CD4-positive, alpha-beta T cell treated with Interleukin-4 for 4 hours (primary cell): Measurements from ENCODE around the gene STK25.
A peak's percentile ranks its signal among the peaks of the same experiment; 100 is the strongest.

Experiments used
- DNase-seq: peaks from one replicate; pipeline ENCODE4 v3.0.0-alpha.2; 2020

STK25 gene

DNA sequence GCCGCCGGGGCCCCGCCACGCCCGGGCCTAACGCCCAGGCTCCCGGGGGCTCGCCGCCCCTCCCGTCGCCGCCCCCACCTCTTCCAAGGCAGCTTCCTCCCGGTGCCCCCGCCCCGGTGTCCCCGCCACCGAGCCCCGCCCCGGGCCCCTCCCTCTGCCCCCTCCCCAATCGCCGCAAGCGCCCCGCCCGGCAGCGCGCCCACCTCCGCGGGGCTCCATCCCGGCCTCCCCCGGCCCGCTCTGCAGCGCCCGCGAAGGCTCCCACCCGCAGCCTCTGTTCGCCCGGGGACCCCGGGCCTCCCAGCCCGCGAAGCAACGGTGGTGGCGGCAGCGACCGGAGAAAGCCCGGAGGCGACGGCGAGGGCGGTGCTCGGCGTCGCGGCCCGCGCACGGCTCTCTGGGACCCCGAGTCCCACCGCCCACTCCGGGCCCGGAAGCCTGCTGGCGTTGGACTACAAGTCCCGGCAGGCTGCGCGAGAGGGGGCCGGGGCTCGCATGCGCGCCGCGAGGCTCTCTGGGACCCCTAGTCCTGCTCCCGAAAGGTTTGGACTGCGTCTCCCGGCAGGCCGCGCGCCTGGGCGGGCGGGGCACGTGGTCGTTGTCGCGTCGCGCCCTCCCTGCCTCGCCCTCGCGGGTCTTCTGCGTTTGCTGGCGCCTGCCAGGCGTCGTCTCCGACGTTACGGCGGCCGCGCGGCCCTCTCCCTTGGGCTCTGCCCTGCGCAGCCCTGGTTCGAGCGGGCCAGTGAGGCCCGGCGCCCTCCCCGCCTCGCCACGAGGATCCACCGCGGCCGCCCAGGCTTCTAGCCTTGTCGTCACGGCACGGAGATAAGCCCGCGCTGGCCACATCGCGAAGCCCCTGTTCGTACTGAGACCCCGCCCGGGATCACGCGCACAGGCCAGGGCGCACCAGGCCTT, at the start of gene STK25:
Gene STK25, minus strand, starts transcription at position 345 of the 915 bp plus-strand sequence. CDS start 549 bp downstream, outside the sequence.
- peak; percentile 98 for DNase-seq

DNA sequence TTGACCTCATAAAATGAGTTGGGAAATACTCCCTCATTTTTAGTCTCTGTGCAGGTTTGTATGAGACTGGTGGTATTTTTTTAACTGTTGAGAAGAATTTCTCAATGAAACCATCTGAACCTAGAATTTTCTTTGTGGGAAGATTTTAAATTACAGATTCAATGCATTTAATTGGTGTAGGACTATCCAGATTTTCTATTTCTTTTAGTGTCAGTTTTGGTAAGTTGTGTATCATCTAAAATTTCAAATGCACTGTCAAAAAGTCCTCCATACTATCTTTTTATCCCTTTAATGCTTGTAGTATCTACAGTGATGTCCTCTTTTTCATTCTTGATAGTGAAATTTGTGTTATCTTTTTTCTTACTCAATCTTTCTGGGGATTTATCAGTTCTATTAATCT, 48.4 kb upstream of the STK25 start:
- no peak for DNase-seq

DNA sequence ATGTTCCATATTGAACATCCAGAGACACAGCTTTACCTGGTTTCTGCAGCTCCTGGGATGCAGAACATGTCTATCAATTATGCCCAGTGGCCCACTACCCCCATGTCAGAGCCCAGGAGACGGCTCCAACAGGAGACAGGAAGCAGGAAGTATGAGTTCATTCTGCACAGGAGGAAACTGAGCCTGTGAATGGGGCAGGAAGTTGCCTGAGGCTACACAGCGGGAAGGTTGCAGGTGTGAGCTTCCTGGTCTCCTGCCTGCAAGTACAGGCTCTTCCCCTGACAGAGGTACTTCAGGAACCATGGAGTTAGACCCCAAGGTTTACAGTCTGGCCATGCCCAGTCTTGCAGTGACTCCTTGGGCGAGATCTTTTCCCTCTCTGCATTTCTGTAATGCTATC, 47.3 kb upstream of the STK25 start:
- no peak for DNase-seq

DNA sequence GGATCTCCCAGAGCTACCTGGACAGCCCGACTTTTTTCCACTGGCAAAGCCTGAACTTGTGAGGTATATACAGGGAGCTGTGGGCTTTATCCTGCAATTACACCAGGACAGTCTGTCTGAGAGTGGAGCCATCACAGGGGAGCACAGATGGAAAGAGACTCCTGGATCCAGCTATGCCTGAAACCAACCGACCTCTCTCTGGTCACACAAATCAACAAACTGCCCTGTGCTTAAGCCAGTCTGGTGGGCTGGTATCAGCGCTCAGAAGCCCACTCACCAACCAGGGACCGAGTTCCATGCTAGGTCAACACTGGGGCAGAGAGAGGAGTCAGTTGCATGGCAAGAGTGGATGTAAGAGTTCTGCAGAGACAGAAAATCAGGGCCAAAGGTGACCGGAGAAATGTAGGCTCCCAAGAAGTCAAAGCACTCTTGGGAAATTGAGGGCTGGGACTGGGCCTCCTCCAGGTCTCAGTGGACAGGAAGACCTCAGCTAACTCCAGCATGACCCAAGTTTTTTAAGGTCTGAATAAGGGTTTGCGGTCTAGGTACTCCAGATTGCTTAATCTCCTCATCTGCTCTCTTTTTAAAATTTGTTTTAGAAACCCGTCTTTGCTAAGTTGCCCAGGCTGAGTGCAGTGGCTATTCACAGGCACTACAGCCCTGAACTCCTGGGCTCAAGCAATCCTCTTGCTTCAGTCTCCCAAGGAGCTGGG, 46.4 kb upstream of the STK25 start:
- no peak for DNase-seq

DNA sequence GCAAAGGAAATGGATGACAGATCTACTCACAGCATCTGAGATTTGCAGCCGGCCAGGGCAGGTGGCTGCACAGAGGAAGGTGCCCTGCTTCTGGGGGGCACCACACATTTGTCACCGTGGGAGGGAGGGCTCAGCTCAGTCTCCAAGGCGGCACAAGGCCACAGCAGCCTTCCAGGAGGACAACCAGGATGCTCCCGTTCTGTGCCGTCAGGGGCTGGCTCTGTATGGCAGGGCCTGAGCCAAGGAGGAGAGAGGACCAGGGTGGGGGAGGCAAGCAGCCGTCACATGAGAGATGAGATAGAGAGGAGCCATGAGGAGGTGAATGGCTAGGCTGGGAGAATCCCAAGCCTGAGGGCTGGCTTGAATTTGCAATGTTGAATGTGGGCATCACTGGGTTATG, 45.6 kb upstream of the STK25 start:
- no peak for DNase-seq

DNA sequence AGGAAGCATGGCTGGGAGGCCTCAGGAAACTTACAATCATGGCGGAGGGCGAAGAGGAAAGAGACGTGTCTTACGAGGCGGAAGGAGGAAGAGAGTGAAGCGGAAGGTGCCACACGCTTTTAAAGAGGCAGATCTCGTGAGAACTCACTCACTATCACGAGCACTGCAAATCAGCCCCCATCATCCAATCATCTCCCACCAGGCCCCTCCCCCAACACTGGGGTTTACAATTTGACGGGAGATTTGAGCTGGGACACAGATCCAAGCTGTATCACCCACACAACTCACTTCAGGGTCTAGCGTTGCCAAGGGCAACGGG, 45.1 kb upstream of the STK25 start:
- no peak for DNase-seq

DNA sequence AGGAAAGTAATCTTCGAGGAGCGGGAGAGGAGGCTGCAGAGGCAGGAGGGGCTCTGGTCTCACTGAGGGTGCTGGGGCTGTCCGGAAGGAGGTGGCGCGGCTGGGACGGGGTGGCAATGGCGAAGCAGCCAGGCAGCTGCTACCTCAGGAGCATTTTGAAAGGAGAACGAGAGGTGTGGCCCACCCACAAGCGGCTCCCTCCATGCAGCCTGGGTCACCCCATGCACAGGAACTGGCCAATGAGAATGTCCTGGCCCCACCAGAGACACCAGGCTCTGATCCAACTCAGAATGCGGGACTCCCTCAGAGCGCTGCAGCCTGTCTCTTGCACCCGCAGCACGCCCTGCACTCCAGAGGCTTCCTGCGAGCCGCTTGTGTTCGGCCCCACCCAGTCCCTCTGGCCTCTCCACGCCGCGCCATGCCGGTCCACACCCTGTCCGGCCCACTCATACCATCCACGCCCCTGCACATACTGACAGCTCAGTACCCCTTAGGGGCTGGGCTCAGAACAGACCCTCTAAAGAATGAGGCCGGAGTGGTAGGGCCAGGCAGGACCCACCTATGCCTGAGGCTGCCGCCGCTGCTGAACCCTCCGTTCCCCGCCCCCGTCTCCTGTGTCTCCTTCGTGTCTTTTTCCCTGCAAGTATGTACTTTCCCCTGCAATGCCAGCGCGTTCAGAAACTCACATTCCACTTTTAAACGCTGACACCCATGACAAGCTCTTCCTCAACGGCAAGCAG, 43.8 kb upstream of the STK25 start:
- no peak for DNase-seq

DNA sequence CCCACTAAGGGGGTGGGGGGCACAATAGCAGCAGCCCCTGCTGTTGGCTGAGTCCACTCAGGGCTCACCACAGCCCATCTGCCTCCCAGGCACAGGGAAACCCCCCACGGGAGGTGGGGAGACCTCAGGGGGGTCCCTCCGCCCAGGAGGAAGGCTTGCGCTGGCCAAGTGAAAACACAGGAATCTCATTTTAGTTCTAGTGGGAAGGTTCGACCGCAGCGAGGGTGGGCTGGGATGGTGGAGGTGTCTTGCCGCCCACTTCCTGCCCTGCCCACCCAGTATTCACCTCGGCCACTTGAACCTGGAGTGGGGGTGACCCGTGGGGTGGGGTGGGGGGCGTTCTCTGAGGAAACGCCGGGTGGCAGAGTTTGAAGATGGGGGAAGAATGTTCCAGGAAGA, 43.2 kb upstream of the STK25 start:
- no peak for DNase-seq

DNA sequence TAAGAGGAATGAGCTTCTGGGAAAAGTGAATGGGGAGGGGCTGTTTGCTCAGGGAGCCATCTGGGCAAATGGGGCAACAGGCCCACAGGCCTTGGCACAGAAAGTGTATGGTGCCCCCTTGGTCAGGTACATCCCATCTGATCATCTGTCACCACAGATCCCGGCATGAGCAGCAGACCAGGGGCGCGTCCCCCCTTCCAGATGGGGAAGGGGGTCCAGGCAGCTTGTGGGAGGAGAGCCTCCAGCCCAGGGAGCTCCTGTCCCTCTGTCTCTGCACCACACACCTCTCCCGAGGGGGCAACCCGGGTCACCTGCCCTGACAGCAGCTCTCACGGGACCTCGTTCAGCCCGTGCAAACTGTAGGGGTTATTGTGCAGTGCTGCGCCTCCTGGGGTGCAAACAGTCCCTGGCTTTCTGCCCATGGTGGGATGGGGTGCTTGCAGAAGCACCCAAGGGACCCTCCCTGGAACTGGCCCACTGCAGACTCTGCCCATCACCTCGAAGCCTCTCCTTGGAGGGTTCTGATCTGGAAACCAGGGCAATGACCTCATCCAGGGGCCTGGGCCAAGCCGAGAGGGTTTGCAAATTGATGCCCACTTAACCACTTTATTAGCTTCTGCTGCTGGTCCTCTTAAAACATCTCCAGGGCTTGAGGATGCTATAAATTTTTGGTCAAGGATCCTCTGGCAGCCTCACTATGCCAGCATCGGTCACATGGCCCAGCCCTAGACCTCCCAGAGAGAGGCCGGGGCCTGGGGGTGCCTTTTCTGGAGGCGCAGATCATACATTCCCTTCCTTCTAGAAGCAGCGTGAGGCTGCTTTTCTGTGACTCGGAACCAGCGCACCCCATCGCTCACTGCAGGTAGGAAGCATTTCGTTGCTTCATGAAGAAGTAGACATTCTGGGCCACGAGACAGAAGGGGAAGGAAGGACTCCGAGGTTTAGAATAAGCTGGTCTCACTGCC, 42.5 kb upstream of the STK25 start:
- no peak for DNase-seq

DNA sequence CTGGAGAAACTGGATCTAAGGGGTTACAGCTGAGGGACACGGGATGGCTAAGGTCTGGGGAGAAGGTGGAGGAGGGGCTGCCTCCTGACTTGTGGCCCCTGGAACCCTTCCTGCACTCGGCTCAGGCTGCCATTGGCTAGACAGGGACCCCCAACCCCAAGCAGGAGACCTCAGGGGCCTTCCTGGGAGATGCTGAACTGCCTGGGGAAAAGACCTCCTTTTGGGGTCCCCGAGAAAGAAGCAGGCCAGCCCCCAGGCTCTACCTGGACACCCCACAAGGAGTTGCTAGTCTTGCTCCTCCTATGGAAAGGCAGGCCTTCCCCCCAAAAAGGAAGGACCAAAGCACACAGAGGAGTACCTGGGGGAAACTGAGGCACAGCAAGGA, 40.1 kb upstream of the STK25 start:
- DNase-seq = no peak

DNA sequence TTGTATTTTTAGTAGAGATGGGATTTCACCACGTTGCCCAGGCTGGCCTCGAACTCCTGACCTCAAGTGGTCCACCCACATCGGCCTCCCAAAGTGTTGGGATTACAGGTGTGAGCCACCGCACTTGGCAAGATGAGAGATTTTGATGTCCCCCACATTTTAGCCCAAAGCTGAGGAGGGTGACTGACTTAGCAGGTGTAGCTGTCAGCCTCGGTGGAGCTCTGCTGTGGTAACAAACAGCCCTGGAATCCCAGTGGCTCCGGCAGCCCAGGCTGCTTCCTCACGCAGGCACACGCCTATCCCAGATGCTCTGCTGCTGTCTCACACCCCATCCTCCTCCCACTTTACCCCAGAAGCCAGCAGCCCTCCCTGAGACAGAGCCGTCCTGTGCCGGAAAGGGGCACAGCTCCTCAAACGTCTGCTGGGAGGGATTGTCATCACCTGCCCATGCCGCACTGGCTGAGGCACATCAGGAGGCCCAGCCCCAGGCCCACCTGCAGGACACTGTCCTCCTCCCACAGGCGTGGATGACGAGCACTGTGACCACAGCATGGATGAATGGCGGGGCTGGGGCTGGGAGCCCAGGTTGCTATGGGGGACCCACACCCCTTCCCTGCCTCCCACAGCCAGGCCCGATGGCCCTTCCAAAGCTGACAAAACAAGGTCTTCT, 39.5 kb upstream of the STK25 start:
- no peak for DNase-seq

DNA sequence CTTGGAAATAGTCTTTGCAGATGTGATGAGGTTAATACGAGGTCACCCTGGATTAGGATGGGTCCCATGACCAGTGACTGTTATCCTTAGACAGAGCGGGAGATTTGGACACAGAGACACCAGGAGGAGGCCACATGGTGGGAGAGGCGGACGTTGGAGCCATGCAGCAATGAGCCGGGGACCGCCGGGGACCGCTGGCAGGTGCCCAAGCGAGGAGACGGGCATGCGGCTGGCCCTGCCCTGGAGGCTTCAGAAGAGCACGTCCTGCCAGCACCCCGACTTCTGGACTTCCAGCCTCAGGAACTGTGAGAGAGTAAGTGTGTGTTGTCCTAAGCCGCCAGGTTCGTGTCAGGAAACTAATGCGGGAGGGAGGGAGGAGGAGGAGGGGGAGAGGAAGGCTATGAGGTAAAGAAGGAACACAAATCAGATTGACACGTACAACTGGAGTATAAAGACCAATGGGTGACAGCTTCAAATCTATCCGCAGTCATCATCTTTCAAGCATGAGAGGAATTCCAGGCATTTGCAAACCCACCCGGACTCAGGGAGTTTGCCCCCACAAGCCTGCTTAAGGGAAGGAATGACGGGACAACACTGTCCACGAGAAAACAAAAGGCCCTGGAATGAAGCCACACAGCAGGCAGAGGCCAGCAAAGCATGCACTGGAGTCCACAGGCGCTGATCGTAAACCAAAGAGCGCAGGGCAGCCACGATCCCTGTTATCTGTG, 38.6 kb upstream of the STK25 start:
- DNase-seq = no peak

DNA sequence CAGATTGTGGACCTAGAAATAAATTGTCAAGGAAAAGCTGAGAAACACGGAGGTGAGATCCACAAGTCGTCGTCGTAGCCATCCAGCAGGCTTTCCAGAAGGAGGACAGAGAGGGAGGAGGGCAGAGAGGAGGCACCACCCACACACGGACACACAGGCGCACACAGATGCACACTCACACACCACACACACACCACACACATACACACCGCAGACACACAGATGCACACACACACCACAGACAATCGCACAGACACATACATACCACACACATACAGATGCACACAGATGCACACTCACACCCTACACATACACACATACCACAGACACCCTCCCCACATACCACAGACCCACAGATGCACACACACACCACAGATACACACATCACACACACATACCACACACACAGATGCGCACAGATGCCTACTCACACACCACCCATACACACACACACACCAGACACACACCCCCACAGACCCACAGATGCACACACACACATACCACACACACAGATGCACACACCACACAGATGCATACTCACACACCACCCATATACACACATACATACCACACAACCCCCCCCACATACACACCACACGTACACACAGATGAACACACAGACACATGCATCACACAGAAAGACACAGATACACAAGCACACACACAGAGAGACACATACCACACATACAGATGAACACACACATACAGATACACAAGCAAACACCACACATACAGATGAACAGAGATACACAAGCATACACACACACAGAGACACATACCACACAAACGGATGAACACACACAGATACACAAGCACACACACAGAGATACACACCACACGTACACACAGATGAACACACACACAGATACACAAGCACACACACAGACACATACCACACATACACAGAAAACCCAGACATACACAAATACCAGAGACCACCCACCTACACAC, 37.4 kb upstream of the STK25 start:
- DNase-seq = no peak

DNA sequence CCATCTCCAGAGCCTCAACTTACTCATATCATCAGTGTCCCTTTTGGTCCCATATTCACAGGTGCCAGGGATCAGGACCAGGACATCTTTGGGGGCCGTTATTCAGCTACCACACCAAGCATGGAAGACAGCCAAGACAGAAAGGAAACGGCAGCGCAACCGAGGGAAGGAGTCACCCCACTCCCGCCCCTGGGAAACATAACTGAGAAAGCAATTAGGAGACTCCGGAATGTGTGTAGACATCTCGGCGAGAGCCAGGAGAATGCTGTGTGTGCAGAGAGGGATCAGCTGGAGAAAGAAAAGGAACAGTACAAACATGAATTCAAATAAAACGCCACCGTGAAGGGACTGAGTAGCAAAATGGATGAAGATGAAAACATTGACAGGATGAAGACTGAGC, 36.7 kb upstream of the STK25 start:
- no peak for DNase-seq

DNA sequence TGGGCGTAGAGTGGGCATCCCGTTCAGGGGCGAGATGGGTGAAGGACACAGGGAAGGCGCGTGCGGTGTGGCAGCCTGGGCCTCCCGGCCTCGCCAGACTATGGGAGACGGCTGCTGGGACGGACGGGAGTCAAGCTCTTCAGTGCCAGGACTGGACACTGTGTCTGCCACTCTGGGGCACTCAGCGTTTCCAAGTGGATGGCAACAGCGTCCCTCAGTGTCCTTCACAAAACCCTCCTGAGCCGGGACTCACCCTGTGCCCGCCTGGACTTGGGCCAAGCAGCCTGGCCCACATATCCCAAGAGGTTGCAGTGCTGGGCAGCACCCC, 33.9 kb upstream of the STK25 start:
- no peak for DNase-seq

DNA sequence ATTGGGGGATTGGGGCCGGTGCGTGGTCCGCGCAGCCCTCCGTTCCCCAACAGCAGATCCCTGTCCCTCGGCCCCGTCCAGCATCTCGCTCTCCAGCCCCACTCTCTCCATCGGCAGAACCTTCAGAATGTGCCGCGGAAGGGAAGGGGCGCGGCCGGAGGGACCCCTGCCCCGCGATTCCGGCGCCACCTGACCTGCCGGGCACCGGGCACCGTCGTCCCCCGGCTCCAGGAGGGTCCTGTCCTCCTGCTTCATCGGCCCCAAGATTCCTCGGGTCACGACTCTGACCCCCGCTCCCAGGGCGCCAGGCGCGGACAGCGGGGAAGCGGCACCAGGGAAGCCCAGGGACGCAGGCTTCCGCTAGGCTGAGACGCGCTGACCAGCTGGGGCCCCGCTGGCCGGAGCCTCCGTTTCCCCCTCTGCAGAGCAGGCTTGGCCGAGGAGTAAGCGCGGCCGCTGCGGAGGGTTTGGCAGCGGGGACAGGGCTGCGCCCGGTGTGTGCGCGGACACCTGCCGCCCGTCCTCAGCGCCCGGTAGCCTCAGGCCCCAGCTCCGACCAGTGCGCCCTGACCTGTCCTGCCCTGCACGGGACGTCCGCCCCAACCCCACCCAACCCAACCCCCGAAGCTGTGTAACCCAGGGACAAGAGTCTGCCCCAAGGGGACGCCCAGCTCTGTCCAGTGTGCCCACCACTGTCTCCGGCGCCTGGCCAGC, 33.3 kb upstream of the STK25 start:
- DNase-seq = no peak

DNA sequence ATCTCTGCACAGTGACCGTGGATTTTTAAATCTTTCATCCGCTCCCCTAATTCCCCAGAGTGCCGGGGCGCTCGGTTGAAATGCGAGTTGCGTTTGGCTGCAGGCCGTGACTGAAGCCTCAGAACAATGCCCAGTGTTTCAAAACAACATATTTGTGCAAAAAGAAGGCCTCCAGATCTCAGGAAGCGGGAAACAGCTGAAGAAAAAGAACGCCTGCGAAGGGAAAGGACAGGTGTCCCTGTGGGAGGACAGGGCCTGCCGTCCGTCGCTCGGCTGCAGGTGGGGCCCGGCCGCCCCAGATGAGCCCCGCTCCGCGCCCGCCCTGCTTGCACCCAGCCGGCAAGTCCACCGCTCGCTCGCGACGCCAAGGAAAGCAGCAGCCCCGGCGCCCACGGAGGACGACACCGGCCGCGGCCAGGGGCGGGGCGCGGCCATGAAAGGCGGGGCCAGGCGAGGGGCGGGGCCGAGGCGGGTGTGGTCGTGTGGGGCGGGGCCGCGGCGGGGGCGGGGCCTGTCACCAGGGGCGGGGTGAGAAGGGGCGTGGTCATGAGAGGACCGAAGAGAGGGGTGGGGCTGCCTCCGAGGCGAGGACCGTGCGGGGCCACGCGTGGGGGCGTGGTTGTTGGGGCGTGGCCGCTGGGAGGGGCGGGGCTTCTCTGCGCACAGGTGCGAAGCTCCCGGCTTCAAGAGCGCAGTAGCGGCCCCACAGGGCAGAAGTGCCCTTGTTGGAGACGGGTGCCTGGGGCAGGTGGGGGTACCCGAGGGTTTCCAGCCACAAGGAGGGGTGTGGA, 32.6 kb upstream of the STK25 start:
- DNase-seq = peak; percentile 10

DNA sequence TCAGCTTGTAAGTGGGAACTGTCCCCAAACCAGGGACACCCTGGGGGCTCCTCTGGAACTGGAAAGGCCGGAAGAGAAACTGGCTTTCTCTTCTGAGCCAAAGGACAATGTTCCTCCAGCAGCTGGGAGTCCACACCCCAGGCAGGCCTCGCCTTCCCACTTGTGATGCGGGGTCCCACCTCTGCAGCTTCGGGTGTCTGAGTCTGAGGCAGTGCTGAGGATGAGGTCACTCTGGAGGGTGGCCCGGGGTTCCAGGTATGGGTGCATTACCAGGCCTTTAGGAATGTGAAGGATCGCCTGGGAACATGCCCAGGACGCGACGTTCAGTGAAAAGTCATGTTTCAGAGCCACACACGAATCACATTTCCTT, 32.0 kb upstream of the STK25 start:
- no peak for DNase-seq
